Peyer's patch (tissue), 4 donors: ENCODE results near the gene ZNF407.

ENCODE experiments used
- CTCF ChIP-seq, 6 experiments: fragments of 450-650 bp in 4 of 6; fragments of 200-600 bp in 2 of 6; sonication (generic) in 1 of 6; IDR thresholded peaks; one replicate each; pipeline ENCODE4 v1.5.1; 2017 to 2019; ENCODE audit warnings: antibody characterized with exemption in 6 of 6, mild to moderate bottlenecking in 3 of 6, moderate library complexity in 1 of 6
- POLR2A ChIP-seq, 2 donors: fragments of 450-650 bp; IDR thresholded peaks; one replicate each; pipeline ENCODE4 v1.5.1; 2017; ENCODE audit warnings: antibody characterized with exemption in 2 of 2, mild to moderate bottlenecking in 2 of 2, moderate library complexity in 2 of 2

DNA sequence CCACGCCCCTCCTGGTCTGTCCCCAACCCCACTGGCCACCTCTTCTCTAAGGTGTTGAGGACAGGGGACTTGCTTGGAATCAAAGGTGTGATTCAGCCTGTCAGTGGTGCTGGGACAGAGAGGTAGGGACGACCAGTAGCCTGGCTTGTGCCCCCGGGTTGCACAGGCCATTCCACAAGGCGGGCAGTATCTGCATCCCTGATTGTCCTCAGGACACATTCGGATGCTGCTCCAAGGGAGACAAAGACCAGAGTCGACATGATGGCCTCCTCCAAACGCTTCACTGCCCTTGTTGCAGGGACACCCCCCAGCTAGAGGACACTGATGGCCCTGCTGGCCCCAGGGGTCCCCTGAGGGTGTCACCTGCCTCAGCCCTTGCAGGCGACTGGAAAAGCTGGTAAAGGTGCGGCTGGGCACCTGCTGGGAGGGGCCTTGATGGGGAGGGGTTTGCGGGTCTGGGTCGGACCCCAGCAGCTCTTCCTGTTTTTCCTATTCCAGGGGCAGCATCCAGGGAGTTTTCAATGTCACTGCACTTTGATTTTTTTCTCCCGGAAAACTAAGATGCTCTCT is 513.3 kb downstream of the ZNF407 start:
- TF ChIP-seq CTCF (IDR thresholded peaks at IDR 0.05) (no peak), POLR2A (IDR thresholded peaks at IDR 0.05) (no peak)
